CD4-positive, alpha-beta T cell (primary cell): Measurements from ENCODE around the gene NISCH. TPM values are rescaled to one million over a fixed set of nuclear protein-coding genes. Genes with fewer than 3 reads are reported as not detected.

Experiments used
- ATAC-seq: fragments of 200-7000 bp; cut with Tn5 transposase; one replicate; pipeline ENCODE4 v1.10.0; 2022; ENCODE audit warnings: mild to moderate bottlenecking; ENCODE audit not compliant: poor library complexity
- CTCF ChIA-PET: fragments of 350-600 bp; sonication (Branson Sonifier 250); formaldehyde crosslinking; loops from one replicate; lab custom pipeline; 2021; ENCODE audit warnings: antibody characterized with exemption, inconsistent platforms; lab: Charles Lee
- POLR2A ChIA-PET: fragments of 350-600 bp; sonication (Branson Sonifier 250); formaldehyde crosslinking; loops from one replicate; lab custom pipeline; 2021; ENCODE audit warnings: antibody characterized with exemption, inconsistent platforms; lab: Charles Lee
- DNase-seq, 14 experiments: peaks; one replicate each; pipeline ENCODE4 v3.0.0-alpha.2; 2013 to 2020; ENCODE audit warnings: mixed read lengths in 2 of 14
- H3K27ac ChIP-seq, 2 donors: one replicate each; pipeline versions ENCODE4 v1.5.1 to v1.7.0; 2013; ENCODE audit warnings: low read length in 2 of 2, low read depth in 1 of 2, mild to moderate bottlenecking in 1 of 2
- H3K27me3 ChIP-seq, 2 experiments: 1 replicate in 1 of 2; 2 replicates in 1 of 2; pipeline versions ENCODE4 v1.6.1 to v1.7.0; 2013; ENCODE audit warnings: low read length in 2 of 2, control low read depth in 1 of 2, mild to moderate bottlenecking in 1 of 2, moderate library complexity in 1 of 2; ENCODE audit not compliant: insufficient read depth in 2 of 2, control insufficient read depth in 1 of 2
- H3K36me3 ChIP-seq: one replicate; pipeline ENCODE4 v1.6.1; 2013; ENCODE audit warnings: low read length, control low read depth; ENCODE audit not compliant: insufficient read depth
- H3K4me1 ChIP-seq: one replicate; pipeline ENCODE4 v1.6.1; 2013; ENCODE audit warnings: low read length, control low read depth; ENCODE audit not compliant: insufficient read depth
- H3K4me3 ChIP-seq: one replicate; pipeline ENCODE4 v1.5.1; 2013; ENCODE audit warnings: mild to moderate bottlenecking, low read length, moderate library complexity
- H3K9me3 ChIP-seq, 2 experiments: 1 replicate in 1 of 2; 2 replicates in 1 of 2; pipeline versions ENCODE4 v1.6.1 to v1.7.0; 2013; ENCODE audit warnings: low read length in 2 of 2, mild to moderate bottlenecking in 2 of 2, control low read depth in 1 of 2, moderate library complexity in 1 of 2; ENCODE audit not compliant: control insufficient read depth in 1 of 2, insufficient read depth in 1 of 2
- H3K27ac Mint-ChIP-seq: one replicate; pipeline ENCODE4 v1.8.0; 2020; ENCODE audit warnings: mixed read lengths
- H3K27me3 Mint-ChIP-seq: one replicate; pipeline ENCODE4 v1.8.0; 2021; ENCODE audit warnings: mixed read lengths
- H3K36me3 Mint-ChIP-seq: one replicate; pipeline ENCODE4 v1.8.0; 2021; ENCODE audit warnings: low read depth, mixed read lengths
- H3K4me1 Mint-ChIP-seq: one replicate; pipeline ENCODE4 v1.8.0; 2021; ENCODE audit warnings: low read depth, mixed read lengths
- H3K4me3 Mint-ChIP-seq: one replicate; pipeline ENCODE4 v1.8.0; 2020; ENCODE audit warnings: mild to moderate bottlenecking, mixed read lengths
- H3K9me3 Mint-ChIP-seq: one replicate; pipeline ENCODE4 v1.8.0; 2020; ENCODE audit warnings: mixed read lengths
- CTCF ChIP-seq: fragments of 200-600 bp; IDR thresholded peaks from one replicate; pipeline ENCODE4 v1.8.0; 2022; ENCODE audit warnings: antibody characterized with exemption, mild to moderate bottlenecking
- intact Hi-C, 2 experiments: fragments of 100-400 bp; cut with DNase I in 1 of 2; cut with micrococcal nuclease in 1 of 2; formaldehyde crosslinking; loops; one replicate each; pipeline versions ENCODE4 v1.15.1 to v1.9.0; 2023 to 2025; cut with DNase I, micrococcal nuclease
- total RNA-seq, 174 experiments: library from RNA in 2 of 174; stranded (reverse) in 2 of 174; gene quantifications; one replicate each; pipeline ENCODE4 v1.2.3 and lab custom pipeline; 2021 to 2026

NISCH gene
- total RNA-seq, 2 experiments from 2014 or later: 160 to 163 TPM

- no peaks in the 10 kb centered on the region for H3K9me3 ChIP-seq
- no peaks in the 10 kb centered on the region for H3K36me3 ChIP-seq
- ChIA-PET POLR2A (interaction anchor here (1.2 kb wide), 1 partner anchor 28 kb away, joined by 3 read pairs; no protein-coding TSS in a partner anchor), CTCF (interaction anchor here (0.8 to 1.9 kb wide), 4 partner anchors 16 to 28 kb away, joined by 3 to 5 read pairs (median 3); no protein-coding TSS in a partner anchor)
- no peaks in the 10 kb centered on the region for H3K9me3 Mint-ChIP-seq
- intact Hi-C loops: loop anchor here (1.0 to 2.0 kb wide), 2 partner anchors 18 to 19 kb away; no protein-coding TSS in a partner anchor
- H3K27ac ChIP-seq: no peak overlapping the region
- H3K4me1 Mint-ChIP-seq: no peaks in the 10 kb centered on the region
- H3K4me1 ChIP-seq: peaks cover under 1% of the 10 kb centered on the region
- peak; percentile 75 for ATAC-seq
- H3K36me3 Mint-ChIP-seq: no peaks in the 10 kb centered on the region
- H3K27ac Mint-ChIP-seq: no peak overlapping the region
- DNase-seq: peak in 5 of 14 experiments; percentile 15 to 69 (median 55)
- no peaks in the 10 kb centered on the region for H3K27me3 Mint-ChIP-seq
- no peak overlapping the region for H3K4me3 ChIP-seq
- H3K27me3 ChIP-seq: no peaks in the 10 kb centered on the region
- TF ChIP-seq CTCF: peak; percentile 67
- no peak overlapping the region for H3K4me3 Mint-ChIP-seq
Measured at GRCh38 chr3:52428151-52429005, 27.0 kb upstream of the NISCH start.

GRCh38 chr3:52429031-52429430, 26.4 kb upstream of the NISCH start:
- Histone ChIP-seq H3K27me3 (no peaks in the 10 kb centered on the region), H3K27ac (no peak overlapping the region), H3K9me3 (no peaks in the 10 kb centered on the region), H3K36me3 (no peaks in the 10 kb centered on the region), H3K4me1 (peaks cover 5% of the 10 kb centered on the region), H3K4me3 (no peak overlapping the region)
- DNase-seq: no peak
- no peak for ATAC-seq
- ChIA-PET POLR2A (no interaction called here), CTCF (interaction anchor here (0.8 to 1.9 kb wide), 3 partner anchors 17 to 27 kb away, joined by 3 to 5 read pairs (median 3); no protein-coding TSS in a partner anchor)
- H3K4me3 Mint-ChIP-seq: no peak overlapping the region
- no peaks in the 10 kb centered on the region for H3K4me1 Mint-ChIP-seq
- intact Hi-C loops: loop anchor here in 1 of 2 experiments (2.0 kb wide), 1 partner anchor 18 kb away; no protein-coding TSS in a partner anchor
- no peaks in the 10 kb centered on the region for H3K9me3 Mint-ChIP-seq
- H3K36me3 Mint-ChIP-seq: no peaks in the 10 kb centered on the region
- no peaks in the 10 kb centered on the region for H3K27me3 Mint-ChIP-seq
- H3K27ac Mint-ChIP-seq: no peak overlapping the region
- TF ChIP-seq CTCF: no peak

GRCh38 chr3:52429779-52430415, 25.5 kb upstream of the NISCH start:
- H3K9me3 ChIP-seq: no peaks in the 10 kb centered on the region
- H3K4me3 Mint-ChIP-seq: no peak overlapping the region
- H3K4me1 ChIP-seq: peaks cover 8% of the 10 kb centered on the region
- CTCF ChIA-PET: no interaction called here
- no peak overlapping the region for H3K4me3 ChIP-seq
- POLR2A ChIA-PET: no interaction called here
- H3K27me3 ChIP-seq: no peaks in the 10 kb centered on the region
- H3K27ac Mint-ChIP-seq: no peak overlapping the region
- no peaks in the 10 kb centered on the region for H3K27me3 Mint-ChIP-seq
- H3K9me3 Mint-ChIP-seq: no peaks in the 10 kb centered on the region
- no peak overlapping the region for H3K27ac ChIP-seq
- intact Hi-C loops: loop anchor here in 1 of 2 experiments (2.0 kb wide), 1 partner anchor 17 kb away; no protein-coding TSS in a partner anchor
- H3K4me1 Mint-ChIP-seq: no peaks in the 10 kb centered on the region
- DNase-seq (no peak), ATAC-seq (no peak)
- H3K36me3 ChIP-seq: no peaks in the 10 kb centered on the region
- TF ChIP-seq CTCF: no peak
- no peaks in the 10 kb centered on the region for H3K36me3 Mint-ChIP-seq
